Measurements from ENCODE around the gene VSIG4.
A peak's percentile ranks its signal among the peaks of the same experiment; 100 is the strongest.
"Not testable (repeated sequence)": the region's sequence is repeated elsewhere in the genome, so short reads cannot be mapped to it uniquely, and the experiment has no call there.

The VSIG4 gene

DNA sequence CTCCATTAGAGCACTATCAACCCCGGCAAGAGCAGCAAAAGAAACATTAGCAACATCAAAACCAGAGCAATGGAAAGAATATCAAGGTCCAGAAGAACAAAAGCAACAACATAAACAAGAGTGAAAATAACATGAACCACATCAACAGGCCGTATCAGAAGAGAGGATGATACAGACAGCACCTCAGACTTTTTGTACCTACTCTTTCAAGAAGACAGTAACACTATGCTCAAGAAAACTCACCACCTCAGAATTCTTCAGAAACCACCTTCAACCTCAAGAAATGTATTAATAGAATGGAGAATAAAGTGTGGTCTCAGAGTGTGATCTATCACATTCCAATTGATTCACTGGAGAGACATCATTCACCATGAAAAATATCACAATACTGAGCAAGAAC, 46.5 kb downstream of the VSIG4 start:
- no peak for DNase-seq (ENCODE audit: low read depth)

DNA sequence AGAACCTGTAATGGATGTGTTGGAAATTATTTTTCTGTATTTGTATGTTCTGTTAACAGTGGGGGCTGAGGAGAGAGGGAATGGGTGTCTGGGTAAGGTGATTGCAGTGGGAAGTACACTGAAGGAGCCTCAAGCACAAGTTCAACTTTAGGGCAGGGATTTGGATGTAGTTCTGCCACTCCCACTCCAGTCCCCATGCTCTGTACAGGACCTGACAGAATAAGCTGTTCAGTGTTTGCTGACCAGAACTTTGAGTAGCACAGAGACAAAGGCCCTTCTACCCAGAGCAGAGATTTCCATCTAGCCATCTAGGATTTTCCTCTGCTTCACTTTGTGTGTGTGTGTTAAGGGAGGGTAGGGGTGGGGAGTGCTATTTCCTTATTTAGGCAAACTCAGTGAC, 49.2 kb downstream of the VSIG4 start:
- DNase-seq (ENCODE audit: low read depth), result no peak
- no peak overlapping the region for H3K4me3 ChIP-seq (ENCODE audit: low read depth, low read length)

More for the DNA sequence above, 46.5 kb downstream of the VSIG4 start:
- H3K4me3 ChIP-seq (ENCODE audit: low read depth, low read length), result no peak overlapping the region

GRCh38 chrX:65987811-65988210, 52.1 kb downstream of the VSIG4 start:
- H3K4me3 ChIP-seq (ENCODE audit: low read depth, low read length), result no peak overlapping the region
- DNase-seq (ENCODE audit: low read depth), result no peak

DNA sequence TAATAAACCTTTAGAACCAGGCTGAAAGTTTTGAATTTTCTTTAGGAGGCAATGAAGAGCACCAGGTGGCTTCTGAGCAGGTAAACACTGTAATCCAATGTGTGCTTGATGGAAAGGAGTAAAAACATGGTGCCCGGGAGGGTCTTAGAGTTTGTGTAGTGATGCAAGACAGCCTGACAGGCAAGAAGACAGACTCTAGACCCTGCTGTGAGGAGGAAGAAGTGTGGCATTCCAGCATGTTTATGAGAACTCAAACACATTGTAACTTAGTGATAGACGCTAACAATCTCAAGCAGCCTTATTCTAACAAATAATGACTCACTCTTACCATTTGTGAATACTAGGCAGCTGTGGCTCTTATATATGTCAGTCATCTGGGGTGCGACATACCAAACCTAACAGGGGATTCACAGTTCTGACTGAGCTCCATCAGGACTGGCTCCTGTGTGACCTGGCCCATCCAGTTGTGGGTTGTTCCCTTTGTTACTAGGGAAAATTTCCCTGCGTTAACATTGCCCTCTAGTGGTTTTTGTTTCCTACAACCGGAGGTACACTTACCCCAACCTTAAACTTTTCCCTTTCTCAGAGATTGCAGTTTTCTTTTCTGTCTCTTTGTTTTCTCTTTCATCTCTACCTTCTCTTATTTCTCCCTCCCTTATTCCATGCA, 53.8 kb downstream of the VSIG4 start:
- no peak overlapping the region for H3K4me3 ChIP-seq (ENCODE audit: low read depth, low read length)
- peak; percentile 5 for DNase-seq (ENCODE audit: low read depth)

DNA sequence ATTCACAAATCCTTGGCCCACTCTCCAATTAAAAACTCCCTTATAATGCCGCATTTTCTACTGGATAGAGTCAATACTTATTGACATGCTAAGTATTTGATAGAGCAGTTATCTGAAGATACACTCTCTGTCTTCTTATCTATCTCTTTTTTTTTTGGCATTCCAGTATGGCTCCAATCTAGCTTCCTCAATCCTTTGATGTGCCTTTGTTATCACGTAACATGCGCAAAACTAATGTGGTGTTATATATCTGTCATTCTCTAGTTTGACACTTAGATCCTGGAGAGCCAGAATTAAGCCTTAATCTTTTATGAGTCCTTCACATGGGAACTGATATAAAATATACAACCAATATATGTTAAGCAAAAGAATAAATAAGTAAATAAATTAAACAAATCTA, 54.7 kb downstream of the VSIG4 start:
- DNase-seq (ENCODE audit: low read depth), result no peak
- no peak overlapping the region for H3K4me3 ChIP-seq (ENCODE audit: low read depth, low read length)

DNA sequence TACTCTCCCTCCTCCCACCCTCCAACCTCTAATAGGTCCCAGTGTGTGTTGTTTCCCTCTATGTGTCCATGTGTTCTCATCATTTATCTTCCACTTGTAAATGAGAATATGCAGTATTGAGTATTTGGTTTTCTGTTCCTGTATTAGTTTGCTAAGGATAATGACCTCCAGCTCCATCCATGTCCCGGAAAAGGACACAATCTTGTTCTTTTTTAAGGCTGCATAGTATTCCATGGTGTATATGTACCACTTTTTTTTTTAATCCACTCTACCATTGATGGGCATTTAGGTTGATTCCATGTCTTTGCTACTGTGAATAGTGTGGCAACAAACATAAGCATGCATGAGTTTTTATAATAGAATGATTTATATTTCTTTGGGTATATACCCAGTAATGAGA, 62.7 kb downstream of the VSIG4 start:
- not testable (repeated sequence) for DNase-seq (ENCODE audit: low read depth); H3K4me3 ChIP-seq (ENCODE audit: low read depth, low read length)

DNA sequence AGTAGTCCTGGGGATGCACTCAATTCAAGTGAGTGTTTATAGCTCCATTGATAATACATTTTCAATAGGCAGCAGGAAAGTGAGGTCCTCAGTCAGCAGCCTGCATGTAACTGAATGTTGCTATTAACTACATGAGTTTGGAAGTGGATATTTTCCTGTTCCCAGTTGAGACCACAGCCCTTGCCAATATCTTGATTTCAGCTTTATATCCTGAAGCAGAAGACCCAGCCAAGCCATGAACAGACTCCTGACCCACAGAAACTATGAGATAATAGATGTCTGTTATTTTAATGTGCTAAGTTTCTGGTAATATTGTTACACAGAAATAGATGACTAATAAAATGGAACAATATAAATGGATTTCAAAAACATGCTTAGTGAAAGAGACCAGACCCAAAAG, 63.7 kb downstream of the VSIG4 start:
- DNase-seq (ENCODE audit: low read depth), result no peak
- H3K4me3 ChIP-seq (ENCODE audit: low read depth, low read length), result no peak overlapping the region

- not testable (repeated sequence) for H3K4me3 ChIP-seq (ENCODE audit: low read depth, low read length); DNase-seq (ENCODE audit: low read depth)
Measured at GRCh38 chrX:65975161-65975751, 64.6 kb downstream of the VSIG4 start.

Measured in skeletal muscle cell (primary cell).